Left kidney (tissue), 2 donors: Measurements from ENCODE around the gene POLE. TPM values are rescaled to one million over a fixed set of nuclear protein-coding genes. Genes with fewer than 3 reads are reported as not detected.
"Not testable (repeated sequence)": the region's sequence is repeated elsewhere in the genome, so short reads cannot be mapped to it uniquely, and the experiment has no call there.

Experiments used
- DNase-seq: peaks from one replicate; pipeline ENCODE4 v3.0.0-alpha.2; 2013
- polyA plus RNA-seq: library from polyadenylated mRNA; unstranded; fragments of 120-200 nt; gene quantifications from one replicate; pipeline ENCODE4 v1.2.1, GENCODE V29; 2013; ENCODE audit not compliant: insufficient read length

The POLE gene
- polyA plus RNA-seq, 1 donor: 78.9 TPM

DNA sequence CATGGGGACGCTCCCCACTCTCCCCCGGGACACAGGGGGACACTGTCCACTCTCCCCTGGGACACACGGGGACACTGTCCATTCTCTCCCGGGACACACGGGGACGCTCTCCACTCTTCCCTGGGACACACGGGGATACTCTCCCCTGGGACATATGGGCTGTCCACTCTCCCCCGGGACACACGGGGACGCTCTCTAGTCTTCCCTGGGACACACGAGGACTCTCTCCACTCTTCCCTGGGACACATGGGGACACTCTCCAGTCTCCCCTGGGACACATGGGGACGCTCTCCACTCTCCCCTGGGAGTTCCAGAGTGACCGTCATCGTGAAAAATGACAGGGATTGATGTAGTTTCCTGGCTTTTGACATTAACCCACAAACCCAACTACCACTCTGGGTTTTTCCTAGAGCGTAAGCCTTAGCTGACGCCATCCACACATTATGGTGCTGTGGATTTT, 71.5 kb downstream of the POLE start:
- no peak for DNase-seq

DNA sequence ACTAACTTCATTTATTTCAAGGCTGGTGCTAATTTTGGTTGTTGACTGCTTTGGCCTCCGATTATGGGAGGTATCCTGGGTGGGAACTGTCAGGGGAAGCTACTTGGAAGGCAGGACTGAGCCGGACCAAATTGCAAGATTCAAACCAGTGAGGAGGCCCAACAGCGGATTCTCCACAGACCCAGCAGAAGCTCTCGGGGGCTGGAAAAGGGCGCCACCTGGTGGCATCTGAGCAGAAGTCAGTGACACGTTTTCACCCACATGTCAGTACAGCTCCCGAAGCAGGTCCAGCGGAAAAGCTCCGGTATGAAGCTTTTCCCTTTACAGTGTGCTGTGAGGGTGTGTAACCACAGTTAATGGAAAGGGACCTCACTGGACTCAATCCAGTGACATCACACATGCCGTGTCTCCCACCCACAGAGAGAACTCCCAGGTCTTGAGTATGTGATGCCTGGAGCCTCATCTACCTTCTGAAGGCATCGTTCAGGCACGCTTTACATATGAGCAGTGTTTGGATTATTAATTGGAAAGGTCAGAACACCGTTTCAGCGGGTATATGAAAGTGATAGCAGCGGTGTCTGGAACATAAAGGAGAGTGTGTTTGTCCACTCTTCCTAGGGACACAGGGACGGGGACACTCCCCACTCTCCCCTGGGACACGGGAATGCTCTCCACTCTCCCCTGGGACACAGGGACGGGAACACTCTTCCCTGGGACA, 72.1 kb downstream of the POLE start:
- DNase-seq: peak; percentile 86

DNA sequence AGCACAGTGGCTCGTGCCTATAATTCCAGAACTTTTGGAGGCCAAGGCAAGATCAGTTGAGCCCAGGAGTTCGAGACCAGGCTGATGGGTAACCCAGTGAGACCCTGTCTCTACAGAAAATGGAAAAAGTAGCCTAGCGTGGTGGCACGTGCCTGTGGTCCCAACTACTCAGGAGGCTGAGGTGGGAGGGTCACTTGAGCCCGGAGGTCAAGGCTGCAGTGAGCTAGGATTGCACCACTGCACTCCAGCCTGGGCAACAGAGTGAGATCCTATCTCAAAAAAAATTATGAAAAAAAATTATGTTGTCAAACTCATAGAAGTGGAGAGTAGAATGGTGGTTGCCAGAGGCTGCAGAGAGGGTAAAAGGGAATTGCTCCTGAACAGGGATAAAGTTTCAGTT, 73.1 kb downstream of the POLE start:
- no peak for DNase-seq

DNA sequence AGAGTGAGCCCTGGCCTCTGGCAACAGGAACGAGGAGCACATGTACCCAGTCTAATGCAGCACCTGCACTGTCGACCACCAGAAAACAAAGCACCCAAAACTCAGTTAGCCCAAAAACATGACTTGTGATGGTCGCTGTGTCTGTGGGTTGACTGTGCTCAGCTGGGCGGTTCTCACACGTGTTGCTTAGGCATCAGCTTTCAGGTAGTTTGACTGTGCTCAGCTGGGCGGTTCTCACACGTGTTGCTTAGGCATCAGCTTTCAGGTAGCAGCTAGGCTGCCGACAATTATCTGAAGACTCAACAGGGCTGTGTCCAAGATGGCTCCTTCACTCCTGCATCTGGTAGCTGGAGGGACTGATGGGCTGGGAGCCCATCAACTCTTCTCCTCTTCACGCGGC, 75.5 kb downstream of the POLE start:
- DNase-seq: no peak

DNA sequence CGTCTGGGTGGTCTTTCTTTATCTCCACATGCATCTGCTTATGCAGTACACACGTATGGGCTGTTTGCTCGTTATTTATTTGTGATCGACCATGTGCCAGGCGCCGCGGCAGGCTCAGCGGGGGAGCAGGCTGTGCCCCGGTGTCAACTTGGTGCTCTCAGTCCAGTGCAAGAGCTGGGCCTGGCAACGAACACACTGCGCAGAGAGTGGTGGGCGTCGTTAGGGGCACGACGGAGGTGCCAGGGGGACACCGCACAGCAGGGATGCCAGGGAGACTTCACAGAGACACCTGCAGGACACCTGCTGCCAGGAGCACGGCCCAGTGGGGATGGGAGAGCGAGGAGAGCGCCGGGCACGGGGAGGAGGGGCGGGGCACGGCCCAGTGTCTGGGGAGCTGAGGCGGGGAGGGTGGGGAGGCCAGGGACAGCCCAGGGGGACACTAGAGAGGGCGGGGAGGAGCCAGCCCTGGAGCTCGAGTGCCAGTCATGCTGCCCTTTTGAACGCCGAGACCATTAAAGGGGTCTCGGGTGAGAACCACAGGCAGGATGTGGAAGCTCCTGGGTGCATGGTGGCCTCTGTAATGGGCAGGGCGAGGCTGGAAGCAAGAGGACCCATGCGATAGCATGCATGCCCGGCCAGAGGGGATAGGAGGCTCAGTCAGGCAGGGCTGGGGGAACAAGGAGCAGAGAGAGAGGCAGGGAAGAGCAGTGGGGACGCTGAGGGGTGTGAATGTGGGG, 76.1 kb downstream of the POLE start:
- DNase-seq: no peak

DNA sequence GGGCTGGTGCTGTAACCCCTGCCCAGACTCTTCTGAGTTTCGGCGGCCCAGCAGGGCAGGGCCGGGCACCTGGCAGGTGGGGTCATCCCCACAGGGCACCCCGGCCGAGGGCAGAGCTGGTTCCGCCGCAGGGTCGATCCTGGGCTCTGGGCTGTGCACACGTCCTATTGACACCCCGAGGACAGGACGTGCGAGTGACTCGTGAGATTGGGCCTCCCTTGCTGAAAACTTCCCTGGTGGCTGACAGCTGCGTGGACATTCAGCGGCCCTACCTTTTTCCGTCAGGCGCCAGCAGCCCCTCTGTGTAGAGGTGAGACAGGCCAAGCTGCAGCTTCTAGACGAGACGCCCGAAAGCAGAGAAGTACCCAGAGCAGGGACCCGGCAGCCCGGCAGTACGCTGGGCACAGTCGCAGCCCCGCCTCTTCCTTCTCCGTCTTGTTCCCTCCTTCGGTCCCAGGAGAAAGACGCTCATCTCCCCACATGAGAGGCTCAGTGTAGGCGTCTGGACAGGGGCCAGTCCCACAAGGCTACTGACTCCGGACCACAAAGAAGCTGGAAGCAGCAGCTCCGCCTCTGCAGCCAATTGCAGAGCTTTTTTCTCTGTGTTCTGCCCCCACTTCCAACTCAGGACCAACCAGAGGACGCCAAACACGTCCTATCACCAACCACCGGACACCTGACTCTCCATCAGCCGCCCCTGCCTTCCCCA, 76.9 kb downstream of the POLE start, which contains the start of gene LRCOL1:
Gene LRCOL1, minus strand, starts transcription at position 532 of the 709 bp plus-strand sequence. CDS start 4,331 bp downstream, outside the sequence.
- no peak for DNase-seq

DNA sequence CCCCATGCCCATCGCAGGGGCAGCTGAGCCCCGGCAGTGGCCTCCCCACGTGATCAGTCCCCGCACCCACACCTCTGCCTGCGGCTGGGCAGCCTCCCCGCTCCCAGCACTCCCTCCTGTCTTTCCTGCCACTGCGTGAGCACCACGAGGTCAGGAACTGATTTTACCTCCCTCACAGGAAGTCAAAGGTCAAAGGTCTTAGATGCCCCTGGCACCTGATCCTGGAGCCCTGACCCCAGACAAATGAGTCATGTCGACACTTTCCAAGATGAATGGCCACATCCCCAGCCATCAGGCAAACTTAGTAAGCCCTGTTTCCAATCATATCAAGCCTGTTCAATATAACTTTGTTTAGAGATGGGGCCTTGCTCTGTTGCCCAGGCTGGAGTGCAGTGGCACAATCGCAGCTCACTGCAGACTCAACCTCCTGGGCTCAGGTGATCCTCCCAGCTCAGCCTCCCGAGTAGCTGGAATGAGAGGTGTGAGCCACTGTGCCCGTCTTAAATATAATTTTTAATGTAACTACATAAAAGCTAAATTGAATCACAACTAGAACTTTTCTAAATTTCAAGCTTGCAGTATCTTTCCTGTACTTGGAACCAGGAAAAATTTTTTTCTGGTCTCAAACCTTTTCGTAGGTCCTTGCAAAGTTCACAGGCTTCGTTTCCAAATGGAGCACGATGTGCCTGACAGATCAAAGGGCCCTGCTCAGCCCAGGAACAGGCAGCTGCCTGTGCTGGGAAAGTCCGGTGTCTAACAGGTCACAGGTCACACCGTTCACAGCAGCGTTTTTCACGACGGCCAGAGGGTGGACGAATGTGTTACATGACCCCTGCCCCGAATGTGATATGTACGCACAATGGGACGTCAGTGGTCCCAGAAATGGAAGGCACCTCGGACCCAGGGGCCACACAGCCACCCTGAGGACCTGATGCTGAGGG, 78.6 kb downstream of the POLE start:
- no peak for DNase-seq

DNA sequence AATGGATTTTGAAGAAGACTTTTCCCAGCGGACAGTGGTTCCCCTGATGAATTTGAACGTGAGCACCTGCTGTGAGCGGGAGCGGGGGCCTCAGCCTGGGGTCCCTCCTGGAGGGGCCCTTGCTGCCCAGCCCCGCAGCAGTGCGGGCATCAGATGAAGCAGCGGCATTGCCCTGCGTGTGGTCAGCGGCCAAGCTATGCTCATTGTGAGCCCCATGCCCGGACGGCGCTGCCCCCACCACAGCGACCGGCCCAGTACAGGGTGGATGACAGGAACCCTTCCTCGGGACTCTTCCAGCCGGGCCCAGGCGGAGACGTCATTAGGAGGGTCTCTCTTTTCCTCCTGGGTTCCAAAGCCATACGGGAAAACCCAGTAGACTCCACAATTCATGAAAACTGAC, 80.2 kb downstream of the POLE start:
- DNase-seq: no peak

DNA sequence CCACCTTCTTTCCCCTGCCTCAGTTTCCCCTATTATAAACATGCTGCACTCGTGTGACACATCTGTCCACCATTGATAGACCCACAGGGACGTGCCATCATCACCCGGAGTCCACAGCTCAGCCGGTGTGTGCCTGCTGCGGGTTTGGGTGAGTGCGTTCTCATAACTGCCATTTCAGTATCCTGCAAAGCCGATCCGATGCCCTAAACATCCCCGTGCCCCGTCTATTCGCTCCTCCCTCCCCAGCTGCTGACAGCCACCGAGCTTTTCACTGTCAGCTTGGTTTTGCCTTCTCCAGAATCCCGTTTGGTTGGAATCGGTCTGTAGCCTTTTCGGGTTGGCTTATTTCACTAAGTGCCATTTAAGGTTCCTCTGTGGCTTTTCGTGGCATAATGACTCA, 80.7 kb downstream of the POLE start:
- no peak for DNase-seq

DNA sequence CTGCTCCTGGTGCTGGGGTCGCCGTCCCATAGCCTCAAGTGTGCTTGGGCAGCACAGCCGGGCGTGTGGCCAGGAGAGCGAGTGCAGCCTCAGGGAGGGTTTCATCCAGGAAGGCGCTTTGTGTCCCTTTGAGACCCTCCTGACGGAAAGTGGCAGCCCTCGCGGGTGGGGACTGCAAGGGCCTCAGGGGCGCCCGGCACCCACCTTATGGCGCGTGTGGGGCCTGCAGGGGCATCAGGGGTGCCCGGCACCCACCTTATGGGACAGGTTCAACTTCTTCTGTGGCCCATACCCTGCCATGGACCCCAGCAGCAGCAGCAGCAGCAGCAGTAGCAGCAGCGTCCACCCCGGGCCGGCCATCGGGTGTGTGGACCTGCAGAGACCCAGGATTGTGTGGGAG, 81.2 kb downstream of the POLE start:
- no peak for DNase-seq

DNA sequence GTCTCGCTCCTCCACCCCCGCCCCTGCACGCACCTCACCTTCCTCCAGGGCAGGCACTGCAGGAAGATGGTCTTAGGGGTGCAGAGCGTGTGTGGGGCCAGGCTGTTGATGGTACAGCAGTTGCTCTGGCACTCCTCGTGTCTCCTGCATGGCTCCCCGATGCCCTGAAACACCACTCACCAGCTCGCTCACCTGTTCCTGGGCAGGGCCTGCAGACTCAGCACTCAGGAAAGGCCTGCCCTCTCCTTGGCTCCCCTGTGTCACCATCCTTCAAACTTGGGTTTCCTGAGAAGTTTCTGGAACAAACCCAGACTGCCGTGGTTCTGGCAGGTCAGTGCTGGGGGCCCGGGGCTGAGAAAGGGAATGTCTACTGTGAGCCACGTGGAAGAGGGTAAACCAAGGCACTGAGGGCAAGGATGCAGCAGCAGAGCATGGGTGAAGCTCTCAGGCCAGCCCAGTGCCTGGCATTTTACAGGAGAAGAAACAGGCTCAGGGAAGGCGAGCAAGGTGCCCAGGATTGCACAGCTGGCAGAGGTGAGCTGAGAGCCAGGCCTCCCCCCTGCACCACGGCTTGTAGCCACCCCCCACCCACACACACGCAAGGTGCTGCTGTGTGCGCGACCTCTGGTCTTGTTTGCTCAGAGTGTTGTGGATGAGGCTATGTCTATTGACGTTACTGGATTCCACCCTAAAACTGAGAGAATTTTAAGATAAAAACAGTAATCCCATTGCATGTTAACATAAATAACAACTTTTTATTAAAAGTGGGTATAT, 82.3 kb downstream of the POLE start:
- no peak for DNase-seq

DNA sequence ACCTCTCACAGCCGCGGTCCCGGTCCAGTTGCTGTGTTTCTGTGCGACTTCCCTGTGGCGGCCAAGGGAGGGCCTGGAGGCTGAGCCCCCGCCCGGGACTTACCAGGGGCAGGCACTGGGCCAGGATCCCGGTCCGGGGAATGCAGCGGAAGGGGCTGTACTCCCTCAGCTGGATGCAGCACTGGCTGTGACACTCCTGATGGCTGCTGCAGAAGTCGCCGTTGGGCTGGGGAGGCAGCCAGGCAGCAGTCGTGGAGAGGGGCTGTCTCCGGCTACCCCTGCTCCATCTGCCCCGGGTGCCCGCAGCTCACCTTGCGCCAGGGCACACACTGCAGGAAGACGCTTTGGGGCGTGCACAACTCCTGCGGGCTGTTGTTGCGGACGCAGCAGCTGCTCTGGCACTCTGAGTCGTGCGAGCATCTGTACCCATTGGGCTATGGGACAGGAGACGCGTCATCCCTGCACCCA, 83.0 kb downstream of the POLE start:
- DNase-seq: no peak

DNA sequence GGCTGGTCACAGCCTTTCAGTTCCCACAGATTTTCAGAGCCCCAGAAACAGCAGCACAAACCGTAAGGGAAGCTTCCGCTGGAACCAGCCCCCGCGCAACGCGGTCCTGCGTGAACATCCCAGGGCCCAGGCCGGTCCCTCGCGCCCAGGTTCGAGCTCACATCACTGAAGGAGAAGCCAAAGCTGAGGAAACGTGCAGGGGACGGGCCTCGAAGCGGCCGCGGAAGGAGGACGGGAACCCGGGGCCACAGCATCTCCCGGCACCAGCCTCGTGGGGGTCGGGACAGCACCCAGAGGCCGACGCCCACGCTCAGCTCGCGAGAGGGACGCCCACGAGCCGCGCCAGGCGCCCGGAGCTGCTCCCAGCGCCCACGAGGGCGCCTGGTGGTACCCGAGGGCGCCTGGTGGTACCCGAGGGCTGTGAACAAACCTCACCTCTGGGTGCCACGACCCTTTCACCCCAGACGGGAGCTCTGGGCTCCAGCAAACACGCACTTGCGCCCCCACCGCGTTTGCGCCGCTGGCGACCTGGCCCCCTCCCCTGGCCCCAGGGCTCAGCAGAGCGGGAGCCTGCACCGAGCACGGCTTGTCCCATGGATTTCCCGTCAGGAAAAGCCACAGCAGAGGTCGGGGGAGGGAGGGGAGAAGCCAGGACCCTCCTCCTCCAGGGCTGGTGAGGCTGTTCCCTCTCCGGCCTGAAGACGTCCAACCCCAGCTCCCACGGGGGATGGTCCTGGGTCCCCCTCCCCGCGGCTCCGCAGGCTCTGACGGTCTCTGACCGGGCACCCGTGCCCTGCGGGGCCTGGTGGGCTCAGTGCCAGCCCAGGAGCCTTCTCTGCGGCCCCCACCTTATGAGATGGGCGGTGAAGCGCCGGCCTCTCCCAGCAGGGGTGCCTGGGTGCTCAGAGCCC, 83.6 kb downstream of the POLE start:
- no peak for DNase-seq

DNA sequence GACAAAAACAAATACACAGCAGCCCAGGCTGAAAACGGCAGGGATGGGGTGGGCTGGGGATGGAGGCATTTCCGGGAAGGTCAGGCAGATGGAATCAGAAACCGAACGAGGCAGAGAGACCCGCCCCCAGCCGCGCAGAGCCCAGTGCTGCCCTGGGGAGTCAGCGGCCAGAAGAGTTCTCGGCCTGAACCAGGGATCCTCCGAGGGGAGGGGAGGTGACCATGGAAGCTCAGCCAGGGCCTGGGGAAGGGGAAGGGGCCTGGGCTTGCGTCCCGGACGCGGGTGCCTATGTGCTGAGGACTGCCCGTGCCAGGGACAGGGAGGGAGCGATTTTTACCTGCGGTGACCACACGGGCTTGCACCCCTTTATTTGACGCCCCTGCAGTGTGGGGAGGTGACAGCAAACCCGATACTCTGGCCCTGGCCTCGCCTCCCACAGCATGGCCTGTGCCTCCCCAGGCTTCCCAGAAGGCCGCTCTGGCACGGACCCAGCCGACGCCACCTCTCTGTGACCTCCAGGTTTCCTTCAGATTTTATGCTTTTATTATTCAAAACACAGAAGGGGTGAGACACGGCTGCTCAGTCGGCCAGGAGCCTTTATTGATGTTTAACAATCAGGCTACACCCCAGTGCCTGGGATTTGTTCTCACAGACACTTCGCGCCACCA, 84.4 kb downstream of the POLE start:
- DNase-seq: no peak

DNA sequence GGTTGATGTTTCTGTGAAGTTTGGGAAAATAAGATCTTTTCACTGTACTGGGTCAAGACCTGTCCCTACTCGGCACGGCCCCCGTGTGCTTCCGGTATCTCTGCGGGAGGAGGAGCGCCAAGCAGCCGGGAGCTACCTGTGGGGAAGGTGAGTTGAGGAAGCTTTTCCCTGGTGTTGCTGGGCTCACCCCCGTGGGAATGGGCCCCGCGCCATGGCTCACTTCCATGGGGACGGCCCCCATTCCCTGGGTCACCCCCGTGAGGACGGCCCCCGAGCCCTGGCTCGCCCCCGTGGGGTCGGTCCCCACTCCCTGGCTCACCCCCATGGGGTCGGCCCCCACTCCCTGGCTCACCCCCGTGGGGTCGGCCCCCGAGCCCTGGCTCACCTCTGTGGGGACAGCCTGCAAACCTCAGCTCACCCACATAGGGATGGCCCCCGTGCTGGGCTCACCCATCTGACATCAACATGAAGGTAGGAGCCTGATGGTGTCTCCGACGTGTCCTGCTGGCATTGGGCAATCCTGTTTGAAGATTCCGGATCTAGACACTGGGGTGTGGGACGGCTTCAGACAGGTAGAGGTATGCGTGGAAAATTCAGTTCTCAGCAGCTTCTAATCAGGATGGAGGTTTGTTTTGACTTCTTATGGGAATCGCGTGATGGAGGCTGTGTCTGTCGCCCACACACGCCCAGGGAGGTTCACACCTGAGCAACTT, 85.8 kb downstream of the POLE start:
- no peak for DNase-seq

DNA sequence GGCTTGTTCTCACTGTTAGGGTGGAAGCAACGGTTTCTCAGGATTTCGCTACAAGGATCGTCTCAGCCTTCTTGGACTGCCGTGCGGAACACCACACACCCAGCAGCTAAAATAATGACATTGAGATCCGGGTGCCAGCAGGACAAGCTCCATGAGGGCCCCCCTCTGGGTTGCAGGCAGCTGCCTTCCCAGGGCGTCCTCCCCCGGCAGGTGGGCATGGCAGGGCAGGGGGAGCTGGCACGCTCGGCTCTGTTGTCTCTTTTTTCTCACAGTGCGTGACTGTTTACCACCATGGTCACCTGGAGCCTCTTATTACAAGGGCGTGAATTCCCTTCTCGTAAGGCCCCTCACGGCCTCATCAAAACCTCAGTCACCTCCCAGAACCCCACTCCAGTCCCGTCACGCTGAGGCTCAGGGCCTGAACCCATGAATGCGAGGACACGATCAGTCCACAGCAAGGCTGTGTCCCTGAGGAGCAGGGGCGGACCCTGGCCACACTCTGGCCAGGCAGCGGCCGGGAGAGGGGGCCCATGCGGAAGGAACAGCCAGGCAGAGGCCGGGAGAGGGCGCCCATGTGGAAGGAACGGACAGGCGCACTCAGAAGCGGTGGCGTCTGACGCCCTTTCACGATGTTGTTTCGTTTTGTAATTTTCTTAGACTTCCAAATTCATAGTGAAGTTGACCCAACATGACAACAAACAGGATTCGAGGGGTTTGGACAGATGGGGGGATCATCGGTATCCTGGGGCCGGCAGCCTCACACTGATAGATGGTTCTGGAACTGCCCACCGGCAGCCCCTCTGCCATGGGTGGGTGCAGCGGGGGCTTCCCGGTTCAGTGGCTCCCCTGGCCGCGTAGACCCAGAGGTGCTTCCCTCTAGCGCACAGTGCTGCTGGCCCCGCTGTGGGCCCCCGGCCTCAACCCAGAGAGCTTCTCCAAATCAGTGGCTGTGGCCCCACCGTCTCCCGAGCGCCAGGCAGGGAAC, 86.8 kb downstream of the POLE start:
- DNase-seq: no peak

DNA sequence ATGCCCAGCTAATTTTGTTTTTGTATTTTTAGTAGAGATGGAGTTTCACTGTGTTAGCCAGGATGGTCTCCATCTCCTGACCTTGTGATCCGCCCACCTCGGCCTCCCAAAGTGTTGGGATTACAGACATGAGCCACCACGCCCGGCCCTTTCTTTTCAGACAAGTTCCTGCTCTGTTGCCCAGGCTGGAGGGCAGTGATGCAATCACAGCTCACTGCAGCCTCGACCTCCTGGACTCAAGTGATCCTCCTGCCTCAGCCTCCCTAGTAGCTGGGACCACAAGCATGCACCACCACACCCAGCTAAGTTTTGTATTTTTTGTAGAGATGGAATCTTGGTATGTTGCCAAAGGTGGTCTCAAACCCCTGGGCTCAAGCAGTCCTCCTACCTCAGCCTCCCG, 87.6 kb downstream of the POLE start:
- DNase-seq: not testable (repeated sequence)
